Stimulated activated CD8-positive, alpha-beta memory T cell treated with anti-CD3 and anti-CD28 coated beads, Interleukin-12 subunit alpha, Interleukin-12 subunit beta, amount 100 ng/mL, for 24 hours (primary cell): ENCODE results near the gene NPIPB6.
"Not testable (repeated sequence)": the region's sequence is repeated elsewhere in the genome, so short reads cannot be mapped to it uniquely, and the experiment has no call there.

ENCODE experiments used
- DNase-seq: peaks from one replicate; pipeline ENCODE4 v3.0.0-alpha.2; 2020; ENCODE audit errors: extremely low read depth

The NPIPB6 gene

GRCh38 chr16:28363408-28363807 is at the start of gene NPIPB6:
Gene NPIPB6, minus strand, starts transcription at chr16:28363508. Its CDS starts 686 bp downstream, at chr16:28362822.
- DNase-seq: not testable (repeated sequence)

GRCh38 chr16:28403220-28404072 is 40.1 kb upstream of the NPIPB6 start, which contains the start of gene EIF3CL:
Gene EIF3CL, minus strand, starts transcription at chr16:28403841. Its CDS starts 223 bp downstream, at chr16:28403618.
- DNase-seq: not testable (repeated sequence)

DNA sequence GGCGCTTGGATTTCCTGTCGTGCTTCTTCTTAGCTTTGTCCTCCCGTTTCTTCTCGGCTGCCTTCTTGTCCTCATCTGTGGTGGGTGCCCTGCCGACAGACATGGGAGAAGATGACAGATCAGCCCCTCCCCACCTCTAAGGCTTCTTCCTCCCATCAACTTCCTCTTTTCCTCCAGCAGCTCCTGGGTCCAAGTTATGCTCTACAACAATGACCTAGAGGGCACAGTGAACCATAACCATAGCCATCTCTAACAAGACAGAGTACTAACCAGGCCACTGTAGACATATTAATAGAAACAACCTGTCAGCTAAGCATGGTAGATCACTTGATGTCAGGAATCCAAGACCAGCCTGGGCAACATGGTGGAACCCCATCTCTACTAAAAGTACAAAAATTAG is 28.7 kb upstream of the NPIPB6 start:
- DNase-seq: not testable (repeated sequence)

DNA sequence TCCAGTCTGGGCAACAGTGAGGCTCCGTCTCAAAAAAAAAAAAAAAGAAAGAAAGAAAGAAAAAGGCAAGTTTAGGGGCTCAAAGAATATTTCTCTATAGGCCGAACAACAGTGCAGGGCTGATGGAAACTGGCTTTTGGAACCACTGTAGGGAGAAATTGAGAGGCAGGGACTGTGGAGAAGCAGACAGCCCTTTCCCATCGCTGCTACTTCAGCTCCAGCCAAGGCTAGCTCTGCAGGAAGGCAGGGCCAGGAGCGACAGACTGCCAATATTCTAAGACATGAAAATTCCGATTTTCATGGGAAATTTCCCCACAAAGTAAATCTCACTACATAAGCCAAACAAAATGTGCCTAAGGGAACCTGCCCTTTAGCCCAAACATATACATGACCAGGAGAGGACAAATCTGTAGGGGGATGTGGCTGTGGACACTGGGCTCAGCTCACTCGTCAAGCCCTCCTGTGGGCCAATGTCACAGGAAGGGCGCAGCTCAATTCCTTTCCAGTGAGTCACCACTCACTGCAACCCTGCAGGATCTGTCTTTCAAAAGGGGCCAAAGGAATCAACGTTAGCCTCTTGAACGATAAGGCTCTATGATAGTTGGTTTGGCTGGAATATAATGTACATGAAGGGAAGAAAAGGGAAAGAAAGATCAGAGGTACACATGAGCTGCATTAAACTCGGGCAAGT is 19.0 kb upstream of the NPIPB6 start:
- DNase-seq: not testable (repeated sequence)

- DNase-seq: not testable (repeated sequence)
These were observed 14.5 kb upstream of the NPIPB6 start for GRCh38 chr16:28377822-28378221.

- not testable (repeated sequence) for DNase-seq
These were observed 13.9 kb upstream of the NPIPB6 start for GRCh38 chr16:28377108-28377625.

GRCh38 chr16:28375115-28375514 is 11.8 kb upstream of the NPIPB6 start:
- DNase-seq: not testable (repeated sequence)

DNA sequence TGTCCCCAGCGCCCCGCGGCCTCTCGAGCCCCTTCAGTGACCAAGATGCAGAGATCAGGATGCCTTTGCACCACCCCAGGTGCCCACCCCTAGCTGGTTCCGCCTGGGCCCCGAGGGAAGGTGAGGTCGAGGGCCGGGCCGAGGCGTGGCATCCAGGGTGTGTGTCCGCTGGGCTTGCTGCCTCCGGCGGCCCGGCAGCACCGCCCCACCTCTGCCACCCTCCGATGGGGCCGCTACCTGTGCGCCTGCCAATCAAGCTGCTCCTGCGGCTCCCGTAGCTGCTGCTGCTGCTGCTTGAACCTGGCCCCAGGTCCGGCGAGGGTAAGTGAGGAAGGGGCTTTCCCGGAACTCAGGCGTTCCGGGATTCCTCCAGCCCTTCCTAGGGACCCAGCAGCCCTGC is 11.0 kb upstream of the NPIPB6 start:
- not testable (repeated sequence) for DNase-seq

DNA sequence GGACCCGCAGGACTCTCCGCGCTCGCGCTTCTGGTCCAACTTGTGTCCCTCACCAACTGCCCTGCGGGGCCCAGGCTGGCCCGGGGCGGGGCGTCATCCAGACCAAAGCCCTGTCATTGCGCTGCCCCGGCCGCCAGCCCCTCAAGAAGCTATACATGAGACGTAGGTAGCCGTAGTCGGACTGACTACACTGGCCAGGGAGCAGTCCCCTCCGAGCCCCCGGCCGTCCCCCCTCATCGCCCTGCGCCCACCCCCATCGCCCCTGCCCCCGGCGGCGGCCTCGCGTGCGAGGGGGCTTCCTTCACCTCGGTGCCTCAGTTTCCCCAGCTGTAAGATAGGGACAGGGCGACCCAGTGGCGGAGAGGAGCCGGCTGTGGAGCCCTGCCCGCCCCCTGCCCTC is 4.6 kb upstream of the NPIPB6 start:
- DNase-seq: not testable (repeated sequence)

- not testable (repeated sequence) for DNase-seq
These were observed 1.2 kb upstream of the NPIPB6 start for GRCh38 chr16:28364268-28365173.

DNA sequence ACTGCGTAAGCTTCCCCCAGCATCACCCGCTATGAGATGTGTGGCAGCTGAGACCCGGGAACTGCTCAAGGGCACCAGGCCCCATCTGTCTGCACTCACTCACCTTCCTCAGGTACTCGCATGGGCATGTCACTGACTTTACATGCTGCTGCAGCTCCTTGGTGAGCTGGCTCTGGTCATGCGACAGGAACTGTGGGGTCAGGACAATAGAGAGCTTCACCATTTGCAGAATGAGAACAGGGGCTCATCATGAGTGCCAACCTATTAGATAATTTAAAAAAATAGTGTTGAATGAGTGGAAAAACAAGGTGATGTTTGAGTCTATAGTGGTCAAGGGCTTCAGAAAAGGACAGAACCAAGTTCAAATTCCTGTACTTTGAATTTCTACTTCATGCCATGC is 708 bp downstream of the NPIPB6 start:
- not testable (repeated sequence) for DNase-seq

DNA sequence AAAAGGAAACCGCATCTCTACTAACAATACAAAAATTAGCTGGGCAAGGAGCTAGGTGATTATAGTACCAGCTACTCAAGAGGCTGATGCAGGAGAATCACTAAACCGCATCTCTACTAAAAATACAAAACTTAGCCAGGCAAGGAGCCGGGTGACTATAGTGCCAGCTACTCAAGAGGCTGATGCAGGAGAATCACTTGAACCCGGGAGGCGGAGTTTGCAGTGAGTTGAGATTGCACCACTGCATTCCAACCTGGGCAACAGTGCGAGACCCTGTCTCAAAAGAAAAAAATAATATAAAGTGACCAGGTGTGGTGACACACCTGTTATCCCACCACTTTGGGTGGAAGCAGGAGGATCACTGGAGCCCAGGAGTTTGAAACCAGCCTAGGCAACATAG is 25.1 kb downstream of the NPIPB6 start:
- not testable (repeated sequence) for DNase-seq

DNA sequence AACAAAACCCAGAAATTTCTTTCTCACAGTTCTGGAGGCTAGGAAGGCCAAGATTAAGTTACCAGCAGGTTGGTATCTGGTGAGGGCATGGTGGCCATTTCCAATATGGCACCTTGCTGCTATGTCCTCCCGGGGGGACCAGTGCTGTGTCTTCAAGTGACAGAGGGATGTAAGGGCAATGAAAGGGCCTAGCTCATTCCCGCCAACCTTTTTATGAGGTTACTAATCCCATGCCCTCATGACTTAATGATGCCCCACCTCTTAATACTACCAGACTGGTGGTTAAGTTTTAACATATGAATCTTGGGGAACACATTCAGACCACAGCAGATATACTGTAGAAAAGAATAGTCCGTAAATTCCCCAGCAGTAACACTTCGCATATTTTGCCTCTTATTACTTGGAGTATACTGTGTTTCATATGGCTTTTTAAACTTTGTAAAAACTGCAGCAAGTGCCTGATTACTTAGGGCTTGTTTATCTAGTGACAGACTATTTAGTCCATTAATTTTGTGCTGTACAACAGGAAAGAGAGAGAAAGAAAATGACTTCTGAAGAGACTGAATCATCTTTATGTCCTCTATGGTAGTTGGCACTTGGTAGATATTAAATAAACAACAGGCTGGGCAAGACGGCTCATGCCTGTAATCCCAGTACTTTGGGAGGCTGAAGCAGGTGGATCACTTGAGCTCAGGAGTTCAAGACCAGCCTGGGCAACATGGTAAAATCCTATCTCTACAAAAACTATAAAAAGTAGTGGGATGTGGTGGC is 26.2 kb downstream of the NPIPB6 start:
- not testable (repeated sequence) for DNase-seq

GRCh38 chr16:28335678-28336077 is 27.6 kb downstream of the NPIPB6 start:
- DNase-seq: not testable (repeated sequence)

- DNase-seq: not testable (repeated sequence)
These were observed 30.7 kb downstream of the NPIPB6 start for GRCh38 chr16:28332632-28333031.

GRCh38 chr16:28330981-28331380 is 32.3 kb downstream of the NPIPB6 start:
- not testable (repeated sequence) for DNase-seq

GRCh38 chr16:28330232-28330631 is 33.1 kb downstream of the NPIPB6 start:
- not testable (repeated sequence) for DNase-seq

- peak; percentile 37 for DNase-seq
These were observed 36.3 kb downstream of the NPIPB6 start for GRCh38 chr16:28326881-28327610.

GRCh38 chr16:28324887-28325279 is 38.4 kb downstream of the NPIPB6 start:
- no peak for DNase-seq
